ENCODE data around the gene USP36.
A peak's percentile ranks its signal among the peaks of the same experiment; 100 is the strongest.

Gene USP36

GRCh38 chr17:78840530-78840779, 159 bp downstream of the USP36 start:
- peak overlapping the region; percentile 78 for H3K4me3 ChIP-seq (ENCODE audit: low read length)
- H3K36me3 ChIP-seq (replicated peaks; ENCODE audit: insufficient read depth, low read length) = peaks cover 13% of the 10 kb centered on the region; the same call in 1 of the 2 replicates
- H4K20me1 ChIP-seq (ENCODE audit: insufficient read depth, low read length) = 0 out of 2 replicates have a peak, but pooled peaks cover 6% of the 10 kb centered on the region
- no peaks in the 10 kb centered on the region for H3K27me3 ChIP-seq (replicated peaks; ENCODE audit: insufficient read depth, low read length)
- H3K79me2 ChIP-seq (ENCODE audit: low read length) = peaks cover 51% of the 10 kb centered on the region
- no peak for DNase-seq
- no peaks in the 10 kb centered on the region for H3K9me2 ChIP-seq (replicated peaks; ENCODE audit: insufficient read depth, low read length)
- peak overlapping the region; percentile 92 for H3K27ac ChIP-seq (ENCODE audit: low read length)
- H3K4me1 ChIP-seq (ENCODE audit: low read length) = peaks cover 17% of the 10 kb centered on the region
- peaks cover 9% of the 10 kb centered on the region; the same call in 1 of the 2 replicates for H3F3A ChIP-seq (ENCODE audit: insufficient read depth, low read length)
- TF ChIP-seq EZH2phosphoT487 (IDR thresholded peaks at IDR 0.05; ENCODE audit: low read length) (no peak), EZH2 (optimal IDR thresholded peaks at IDR 0.05; ENCODE audit: low read depth, low read length) (no peak)
- TF ChIP-seq, protein P1, sequence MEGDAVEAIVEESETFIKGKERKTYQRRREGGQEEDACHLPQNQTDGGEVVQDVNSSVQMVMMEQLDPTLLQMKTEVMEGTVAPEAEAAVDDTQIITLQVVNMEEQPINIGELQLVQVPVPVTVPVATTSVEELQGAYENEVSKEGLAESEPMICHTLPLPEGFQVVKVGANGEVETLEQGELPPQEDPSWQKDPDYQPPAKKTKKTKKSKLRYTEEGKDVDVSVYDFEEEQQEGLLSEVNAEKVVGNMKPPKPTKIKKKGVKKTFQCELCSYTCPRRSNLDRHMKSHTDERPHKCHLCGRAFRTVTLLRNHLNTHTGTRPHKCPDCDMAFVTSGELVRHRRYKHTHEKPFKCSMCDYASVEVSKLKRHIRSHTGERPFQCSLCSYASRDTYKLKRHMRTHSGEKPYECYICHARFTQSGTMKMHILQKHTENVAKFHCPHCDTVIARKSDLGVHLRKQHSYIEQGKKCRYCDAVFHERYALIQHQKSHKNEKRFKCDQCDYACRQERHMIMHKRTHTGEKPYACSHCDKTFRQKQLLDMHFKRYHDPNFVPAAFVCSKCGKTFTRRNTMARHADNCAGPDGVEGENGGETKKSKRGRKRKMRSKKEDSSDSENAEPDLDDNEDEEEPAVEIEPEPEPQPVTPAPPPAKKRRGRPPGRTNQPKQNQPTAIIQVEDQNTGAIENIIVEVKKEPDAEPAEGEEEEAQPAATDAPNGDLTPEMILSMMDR (IDR thresholded peaks at IDR 0.05; ENCODE audit: low read length) = no peak
- no peaks in the 10 kb centered on the region for H3K9me3 ChIP-seq (replicated peaks; ENCODE audit: insufficient read depth, low read length)
- H3K4me2 ChIP-seq (ENCODE audit: low read depth, low read length) = peak overlapping the region; percentile 91; the same call in 1 of the 2 replicates
- H3K9ac ChIP-seq (ENCODE audit: low read length) = peak overlapping the region; percentile 98
- H2AFZ ChIP-seq (ENCODE audit: low read length) = no peak overlapping the region

DNA sequence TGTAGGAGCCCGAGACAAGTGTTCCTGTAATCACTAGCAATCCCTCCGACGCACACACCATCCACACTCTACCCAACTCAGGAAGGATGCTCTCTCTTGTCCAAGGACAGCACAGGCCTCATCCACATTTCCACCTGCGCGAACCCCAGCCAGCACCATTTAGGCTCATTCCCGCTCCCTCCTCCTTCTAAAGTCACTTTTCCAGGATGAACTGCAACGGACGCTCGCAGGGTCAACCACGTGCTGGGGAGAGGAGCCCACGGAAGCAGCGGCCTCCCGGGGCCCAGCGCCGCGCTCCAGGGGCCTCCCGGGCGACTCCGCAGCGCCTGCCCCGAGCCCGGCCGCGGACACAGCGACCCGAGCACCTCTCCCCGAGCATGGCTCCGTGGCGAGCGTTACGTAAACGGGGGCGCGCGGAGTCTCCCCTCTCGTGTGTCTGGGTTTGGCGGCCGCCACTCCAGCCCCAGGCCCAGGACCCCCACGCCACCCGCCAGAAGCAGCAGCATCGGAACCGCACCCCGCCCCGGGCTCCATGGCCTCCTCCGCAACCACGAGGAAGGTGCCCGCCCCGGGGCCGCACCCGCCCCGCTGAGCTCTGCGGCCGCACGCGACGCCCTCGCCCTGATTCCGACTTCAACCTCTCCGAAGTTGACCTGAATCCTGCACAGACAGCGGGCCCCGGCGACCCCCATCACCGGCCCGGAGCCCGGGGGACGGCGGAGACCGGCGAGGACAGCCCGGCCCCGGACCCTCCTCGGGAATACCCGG, 668 bp downstream of the USP36 start:
- Histone ChIP-seq H3K36me3 (replicated peaks; ENCODE audit: insufficient read depth, low read length) (peaks cover 13% of the 10 kb centered on the region; the same call in 1 of the 2 replicates), H3K27me3 (replicated peaks; ENCODE audit: insufficient read depth, low read length) (no peaks in the 10 kb centered on the region), H3F3A (ENCODE audit: insufficient read depth, low read length) (peaks cover 9% of the 10 kb centered on the region; the same call in 1 of the 2 replicates), H3K4me2 (ENCODE audit: low read depth, low read length) (peak overlapping the region; percentile 91), H3K27ac (ENCODE audit: low read length) (peak overlapping the region; percentile 92), H2AFZ (ENCODE audit: low read length) (no peak overlapping the region), H3K4me3 (ENCODE audit: low read length) (peak overlapping the region; percentile 78), H3K9ac (ENCODE audit: low read length) (peak overlapping the region; percentile 98), H3K9me3 (replicated peaks; ENCODE audit: insufficient read depth, low read length) (no peaks in the 10 kb centered on the region), H3K9me2 (replicated peaks; ENCODE audit: insufficient read depth, low read length) (no peaks in the 10 kb centered on the region), H4K20me1 (ENCODE audit: insufficient read depth, low read length) (0 out of 2 replicates have a peak, but pooled peaks cover 6% of the 10 kb centered on the region), H3K4me1 (ENCODE audit: low read length) (peaks cover 17% of the 10 kb centered on the region), H3K79me2 (ENCODE audit: low read length) (peaks cover 56% of the 10 kb centered on the region)
- DNase-seq = peak; percentile 51
- TF ChIP-seq EZH2phosphoT487 (IDR thresholded peaks at IDR 0.05; ENCODE audit: low read length) (no peak), EZH2 (optimal IDR thresholded peaks at IDR 0.05; ENCODE audit: low read depth, low read length) (no peak)
- TF ChIP-seq, protein P1 (IDR thresholded peaks at IDR 0.05; ENCODE audit: low read length) = no peak

- peak overlapping the region; percentile 78 for H3K4me3 ChIP-seq (ENCODE audit: low read length)
- peak overlapping the region; percentile 98 for H3K9ac ChIP-seq (ENCODE audit: low read length)
- TF ChIP-seq EZH2phosphoT487 (IDR thresholded peaks at IDR 0.05; ENCODE audit: low read length) = no peak
- DNase-seq = peak; percentile 29
- peaks cover 17% of the 10 kb centered on the region for H3K4me1 ChIP-seq (ENCODE audit: low read length)
- peaks cover 9% of the 10 kb centered on the region; the same call in 1 of the 2 replicates for H3F3A ChIP-seq (ENCODE audit: insufficient read depth, low read length)
- no peaks in the 10 kb centered on the region for H3K9me2 ChIP-seq (replicated peaks; ENCODE audit: insufficient read depth, low read length)
- H4K20me1 ChIP-seq (ENCODE audit: insufficient read depth, low read length) = 0 out of 2 replicates have a peak, but pooled peaks cover 6% of the 10 kb centered on the region
- no peaks in the 10 kb centered on the region for H3K9me3 ChIP-seq (replicated peaks; ENCODE audit: insufficient read depth, low read length)
- peaks cover 61% of the 10 kb centered on the region for H3K79me2 ChIP-seq (ENCODE audit: low read length)
- H3K27me3 ChIP-seq (replicated peaks; ENCODE audit: insufficient read depth, low read length) = no peaks in the 10 kb centered on the region
- H3K36me3 ChIP-seq (replicated peaks; ENCODE audit: insufficient read depth, low read length) = peaks cover 14% of the 10 kb centered on the region; the same call in 1 of the 2 replicates
- H3K4me2 ChIP-seq (ENCODE audit: low read depth, low read length) = peak overlapping the region; percentile 91
- H2AFZ ChIP-seq (ENCODE audit: low read length) = no peak overlapping the region
- peak overlapping the region; percentile 92 for H3K27ac ChIP-seq (ENCODE audit: low read length)
These were observed 1.3 kb downstream of the USP36 start for GRCh38 chr17:78839235-78839761.
